Smooth muscle cell (in vitro differentiated cells): ENCODE measurements around the gene ZNF735. TPM values are rescaled to one million over a fixed set of nuclear protein-coding genes. Genes with fewer than 3 reads are reported as not detected.

Source experiments
- DNase-seq: peaks from one replicate; lab custom pipeline; 2025; ENCODE audit not compliant: unreplicated experiment; lab: John Stamatoyannopoulos, UW
- H2AFZ ChIP-seq: fragments of 200-600 bp; sonication (generic); 2 replicates; pipeline ENCODE4 v1.6.0; 2016; ENCODE audit warnings: antibody characterized with exemption, low read depth, mild to moderate bottlenecking
- H3F3A ChIP-seq: fragments of 200-600 bp; sonication (generic); 2 replicates; pipeline ENCODE4 v1.6.0; 2017; ENCODE audit warnings: antibody characterized with exemption, low read depth
- H3K27ac ChIP-seq: fragments of 200-600 bp; sonication (generic); 2 replicates; pipeline ENCODE4 v1.5.1; 2016; ENCODE audit warnings: low read depth, mild to moderate bottlenecking
- H3K27me3 ChIP-seq: fragments of 200-600 bp; sonication (generic); 2 replicates; pipeline ENCODE4 v1.6.1; 2016; ENCODE audit warnings: low read depth, mild to moderate bottlenecking
- H3K36me3 ChIP-seq: fragments of 200-600 bp; sonication (generic); 2 replicates; pipeline ENCODE4 v1.5.1; 2016; ENCODE audit warnings: low read depth
- H3K4me1 ChIP-seq: fragments of 200-600 bp; sonication (generic); 2 replicates; pipeline ENCODE4 v1.5.1; 2016; ENCODE audit warnings: low read depth
- H3K4me2 ChIP-seq: fragments of 200-600 bp; sonication (generic); 2 replicates; pipeline ENCODE4 v1.6.0; 2016; ENCODE audit warnings: mild to moderate bottlenecking
- H3K4me3 ChIP-seq: fragments of 200-600 bp; sonication (generic); 2 replicates; pipeline ENCODE4 v1.5.1; 2016; ENCODE audit warnings: mild to moderate bottlenecking
- H3K79me2 ChIP-seq: fragments of 200-600 bp; sonication (generic); 2 replicates; pipeline ENCODE4 v1.6.0; 2016; ENCODE audit warnings: low read depth, mild to moderate bottlenecking
- H3K9ac ChIP-seq: fragments of 200-600 bp; sonication (generic); 2 replicates; pipeline ENCODE4 v1.6.0; 2016; ENCODE audit warnings: low read depth
- H3K9me3 ChIP-seq: fragments of 200-600 bp; sonication (generic); replicated peaks from 2 replicates; pipeline ENCODE4 v1.5.1; 2016; ENCODE audit warnings: low read depth
- H4K20me1 ChIP-seq: fragments of 200-600 bp; sonication (generic); 2 replicates; pipeline ENCODE4 v1.6.0; 2016; ENCODE audit warnings: low read depth
- CTCF ChIP-seq: fragments of 200-600 bp; sonication (generic); IDR thresholded peaks from 2 replicates; pipeline ENCODE4 v1.5.1; 2017; ENCODE audit warnings: borderline replicate concordance, mild to moderate bottlenecking, antibody characterized with exemption; ENCODE audit not compliant: insufficient read depth, poor library complexity, severe bottlenecking
- WGBS: methylation state at CpG from one replicate; pipeline ENCODE4 v1.1.7; 2016; ENCODE audit warnings: low lambda C conversion rate; 5-methylcytosine and 5-hydroxymethylcytosine counted together
- polyA plus RNA-seq: library from polyadenylated mRNA; unstranded; fragments of >200 nt; fragmentation: Nextera tagmentation; extraction: Ambion mirVana; gene quantifications from 2 replicates; pipeline ENCODE4 v1.2.1, GENCODE V29; 2016
- total RNA-seq: library from RNA; depleted of rRNA; stranded (reverse); fragments of >200 nt; gene quantifications from 2 replicates; pipeline ENCODE4 v1.2.3, GENCODE V29; 2014

ZNF735 gene
- total and polyA plus RNA-seq, 2 experiments from 2014 or later: not detected

DNA sequence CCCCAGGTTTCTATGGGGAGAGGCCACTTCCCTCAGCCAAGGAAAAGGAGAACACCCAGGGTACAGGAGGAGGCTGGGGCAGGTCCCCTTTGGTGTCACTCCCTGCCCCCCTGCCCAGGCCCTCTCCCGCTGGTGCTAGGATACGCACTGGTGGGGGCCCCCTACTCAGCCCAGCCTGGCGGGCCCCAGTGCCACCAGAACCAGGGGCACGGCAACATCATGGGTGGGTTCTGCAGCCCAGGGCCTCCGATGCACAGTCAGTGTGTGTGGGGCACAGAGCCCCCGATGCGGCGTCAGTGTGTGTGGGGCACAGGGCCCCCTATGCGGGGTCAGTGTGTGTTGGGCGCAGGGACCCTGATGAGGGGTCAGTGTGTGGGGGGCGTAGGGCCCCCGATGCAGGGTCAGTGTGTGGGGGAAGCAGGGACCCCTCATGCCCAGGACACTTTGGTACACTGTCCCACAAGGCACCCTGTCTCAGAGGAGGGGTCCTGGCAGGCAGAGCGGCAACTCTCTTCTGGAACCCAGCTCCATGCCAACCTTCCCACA lies 23.1 kb upstream of the ZNF735 start:
- Histone ChIP-seq H3K9ac (no peak overlapping the region), H3K27me3 (no peaks in the 10 kb centered on the region), H4K20me1 (no peaks in the 10 kb centered on the region), H3K79me2 (no peaks in the 10 kb centered on the region), H2AFZ (no peak overlapping the region), H3K4me1 (no peaks in the 10 kb centered on the region), H3K4me3 (no peak overlapping the region), H3K27ac (no peak overlapping the region), H3K4me2 (no peak overlapping the region), H3K9me3 (no peaks in the 10 kb centered on the region), H3K36me3 (no peaks in the 10 kb centered on the region), H3F3A (no peaks in the 10 kb centered on the region)
- no peak for TF ChIP-seq CTCF
- DNase-seq: no peak
- 97% methylated on average over 12 of the region's 13 CpGs for WGBS

- Histone ChIP-seq H3K9me3 (no peaks in the 10 kb centered on the region), H2AFZ (no peak overlapping the region), H3K79me2 (no peaks in the 10 kb centered on the region), H4K20me1 (no peaks in the 10 kb centered on the region), H3K27ac (no peak overlapping the region), H3K36me3 (no peaks in the 10 kb centered on the region), H3K4me1 (no peaks in the 10 kb centered on the region), H3K4me3 (no peak overlapping the region), H3F3A (no peaks in the 10 kb centered on the region), H3K27me3 (no peaks in the 10 kb centered on the region), H3K9ac (no peak overlapping the region), H3K4me2 (no peak overlapping the region)
- TF ChIP-seq CTCF: no peak
- WGBS: 92% methylated on average over 12 of the region's 12 CpGs
- DNase-seq: no peak
Observed at GRCh38 chr7:64184376-64184775, 22.6 kb upstream of the ZNF735 start.

DNA sequence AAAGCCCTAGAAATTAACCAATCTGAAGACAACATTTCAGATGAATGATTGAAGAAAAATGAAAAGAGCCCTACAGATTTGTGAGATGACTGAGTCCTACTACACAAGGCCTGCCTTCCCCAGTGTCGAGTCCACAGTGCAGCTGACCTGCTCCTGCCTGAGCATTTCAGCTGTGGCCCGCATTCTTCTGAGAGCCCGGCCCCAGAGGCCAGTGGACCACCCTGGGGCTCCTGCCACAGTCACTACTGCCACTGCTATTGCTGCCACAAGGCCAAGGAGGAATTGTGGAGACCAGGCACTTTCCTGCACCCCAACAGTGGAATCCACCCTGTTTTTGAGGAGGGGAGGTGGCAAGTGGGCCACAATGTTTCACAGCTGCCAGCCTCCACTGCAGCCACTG lies 19.6 kb upstream of the ZNF735 start:
- Histone ChIP-seq H3K27ac (no peak overlapping the region), H3K9ac (no peak overlapping the region), H3K9me3 (peaks cover 4% of the 10 kb centered on the region), H3K4me3 (no peak overlapping the region), H3F3A (no peaks in the 10 kb centered on the region), H3K36me3 (no peaks in the 10 kb centered on the region), H3K79me2 (no peaks in the 10 kb centered on the region), H3K4me2 (no peak overlapping the region), H4K20me1 (no peaks in the 10 kb centered on the region), H3K27me3 (no peaks in the 10 kb centered on the region), H2AFZ (no peak overlapping the region), H3K4me1 (no peaks in the 10 kb centered on the region)
- no peak for TF ChIP-seq CTCF
- whole genome bisulfite sequencing: 74% methylated on average over 3 of the region's 3 CpGs
- DNase-seq: no peak

DNA sequence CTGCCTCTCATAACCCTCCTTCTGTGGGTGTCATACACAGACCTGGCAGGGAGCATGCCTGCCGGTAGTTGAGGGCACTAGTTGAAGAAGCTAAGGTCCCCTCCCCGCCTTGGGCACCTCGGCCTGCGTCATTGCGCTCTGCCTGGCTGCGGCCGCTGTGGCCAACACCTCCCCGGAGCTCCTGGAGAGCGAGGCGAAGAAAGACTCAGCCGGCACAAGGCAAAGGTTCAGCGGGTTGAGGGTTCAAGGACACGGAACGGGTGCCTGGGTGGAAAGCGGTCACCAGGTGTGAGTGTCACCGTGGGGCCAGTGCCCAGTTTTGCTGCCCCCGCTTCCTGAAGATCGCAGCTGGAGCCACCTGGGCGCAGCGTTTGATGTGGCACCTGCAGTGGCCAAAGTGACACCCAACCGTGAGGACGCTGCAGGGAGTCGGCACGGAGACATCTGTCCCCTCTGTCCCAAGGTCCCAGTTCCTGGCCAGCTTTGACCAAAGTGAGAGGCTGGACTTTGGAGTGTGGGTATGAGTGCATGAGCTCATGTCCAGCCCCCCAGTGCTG lies 14.8 kb upstream of the ZNF735 start:
- peaks cover 7% of the 10 kb centered on the region for H3K9me3 ChIP-seq
- H3K27ac ChIP-seq: no peak overlapping the region
- H3K4me2 ChIP-seq: no peak overlapping the region
- H3K4me3 ChIP-seq: no peak overlapping the region
- no peak for TF ChIP-seq CTCF
- no peaks in the 10 kb centered on the region for H3K27me3 ChIP-seq
- no peaks in the 10 kb centered on the region for H3F3A ChIP-seq
- DNase-seq: no peak
- no peaks in the 10 kb centered on the region for H3K4me1 ChIP-seq
- H3K9ac ChIP-seq: no peak overlapping the region
- no peaks in the 10 kb centered on the region for H4K20me1 ChIP-seq
- no peaks in the 10 kb centered on the region for H3K79me2 ChIP-seq
- no peak overlapping the region for H2AFZ ChIP-seq
- WGBS: 93% methylated on average over 24 of the region's 24 CpGs
- H3K36me3 ChIP-seq: no peaks in the 10 kb centered on the region
